ENCODE measurements around the gene TAF3.

Gene TAF3

GRCh38 chr10:7908541-7909210, 90.4 kb downstream of the TAF3 start:
- Mint-ChIP-seq H3K27me3 (no peaks in the 10 kb centered on the region), H3K27ac (no peak overlapping the region), H3K36me3 (no peaks in the 10 kb centered on the region), H3K4me3 (no peak overlapping the region), H3K4me1 (peaks cover 2% of the 10 kb centered on the region), H3K9me3 (no peaks in the 10 kb centered on the region)
- CTCF ChIA-PET, result no interaction called here
- no peak for DNase-seq

- Mint-ChIP-seq H3K4me3 (no peak overlapping the region), H3K4me1 (peaks cover 2% of the 10 kb centered on the region), H3K27ac (no peak overlapping the region), H3K9me3 (no peaks in the 10 kb centered on the region), H3K36me3 (no peaks in the 10 kb centered on the region), H3K27me3 (no peaks in the 10 kb centered on the region)
- CTCF ChIA-PET, result no interaction called here
- no peak for DNase-seq
Observed at GRCh38 chr10:7913126-7913872, 95.0 kb downstream of the TAF3 start.

DNA sequence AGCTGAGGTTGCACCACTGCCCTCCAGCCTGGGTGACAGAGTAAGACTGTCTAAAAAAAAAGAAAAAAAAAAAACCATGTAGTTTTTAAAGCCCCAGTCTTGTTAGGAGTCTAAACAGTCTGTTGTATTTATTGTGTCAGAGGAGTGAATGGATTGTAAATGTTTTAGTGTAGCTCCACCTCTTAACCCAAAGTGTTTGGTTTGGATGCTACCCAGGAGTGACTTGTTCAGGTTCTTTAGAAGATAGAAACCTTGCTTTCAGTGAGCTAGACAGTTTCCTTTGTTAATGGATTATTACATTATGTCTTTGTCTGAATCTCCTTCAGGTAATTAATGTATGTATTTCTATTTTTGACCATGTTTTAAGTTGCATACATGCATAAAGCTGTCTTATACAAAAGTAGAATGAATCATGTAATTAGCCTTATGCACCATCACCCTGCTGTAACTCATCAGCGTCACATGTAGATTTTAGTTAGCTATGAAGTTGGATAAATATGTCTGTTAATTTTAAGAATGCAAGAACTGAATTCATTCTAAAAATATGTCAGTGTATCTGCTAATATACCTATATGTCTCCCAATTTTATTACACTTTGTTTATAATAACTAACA, 97.7 kb downstream of the TAF3 start:
- DNase-seq, result no peak
- H3K27me3 Mint-ChIP-seq, result no peaks in the 10 kb centered on the region
- H3K9me3 Mint-ChIP-seq, result no peaks in the 10 kb centered on the region
- no peak overlapping the region for H3K4me3 Mint-ChIP-seq
- H3K4me1 Mint-ChIP-seq, result no peaks in the 10 kb centered on the region
- no peak overlapping the region for H3K27ac Mint-ChIP-seq
- CTCF ChIA-PET, result no interaction called here
- H3K36me3 Mint-ChIP-seq, result no peaks in the 10 kb centered on the region

DNA sequence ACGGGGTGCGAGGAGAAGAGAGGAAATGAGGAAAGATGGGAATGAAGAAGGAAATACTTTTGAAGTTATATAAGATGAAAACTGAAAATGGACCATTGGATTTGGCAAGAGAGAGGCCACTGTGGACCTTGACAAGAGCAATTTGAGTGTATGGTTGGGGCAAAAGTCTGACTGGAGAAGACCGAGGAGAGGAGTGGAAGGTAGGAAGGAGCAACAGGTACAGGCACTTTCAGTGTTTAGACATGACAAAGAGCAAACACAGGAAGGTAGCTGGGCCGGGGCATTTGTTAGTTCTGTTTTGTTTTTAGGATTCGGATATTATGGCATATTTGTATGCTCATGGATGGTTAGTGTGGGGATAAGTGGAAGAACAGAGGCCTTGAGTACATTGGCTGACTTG, 99.4 kb downstream of the TAF3 start:
- DNase-seq, result no peak
- no peaks in the 10 kb centered on the region for H3K4me1 Mint-ChIP-seq
- no peaks in the 10 kb centered on the region for H3K9me3 Mint-ChIP-seq
- no peak overlapping the region for H3K27ac Mint-ChIP-seq
- H3K4me3 Mint-ChIP-seq, result no peak overlapping the region
- CTCF ChIA-PET, result no interaction called here
- no peaks in the 10 kb centered on the region for H3K27me3 Mint-ChIP-seq
- H3K36me3 Mint-ChIP-seq, result no peaks in the 10 kb centered on the region

GRCh38 chr10:7922707-7923106, 104.4 kb downstream of the TAF3 start:
- Mint-ChIP-seq H3K4me1 (no peaks in the 10 kb centered on the region), H3K27me3 (no peaks in the 10 kb centered on the region), H3K9me3 (no peaks in the 10 kb centered on the region), H3K27ac (no peak overlapping the region), H3K4me3 (no peak overlapping the region), H3K36me3 (no peaks in the 10 kb centered on the region)
- CTCF ChIA-PET, result no interaction called here
- no peak for DNase-seq

GRCh38 chr10:7928536-7928935, 110.2 kb downstream of the TAF3 start:
- Mint-ChIP-seq H3K4me3 (no peak overlapping the region), H3K36me3 (no peaks in the 10 kb centered on the region), H3K27me3 (no peaks in the 10 kb centered on the region), H3K4me1 (peaks cover 2% of the 10 kb centered on the region), H3K27ac (no peak overlapping the region), H3K9me3 (no peaks in the 10 kb centered on the region)
- CTCF ChIA-PET, result no interaction called here
- no peak for DNase-seq

- CTCF ChIA-PET, result no interaction called here
- no peak for DNase-seq
Observed at GRCh38 chr10:7932301-7933036, 114.2 kb downstream of the TAF3 start.

DNA sequence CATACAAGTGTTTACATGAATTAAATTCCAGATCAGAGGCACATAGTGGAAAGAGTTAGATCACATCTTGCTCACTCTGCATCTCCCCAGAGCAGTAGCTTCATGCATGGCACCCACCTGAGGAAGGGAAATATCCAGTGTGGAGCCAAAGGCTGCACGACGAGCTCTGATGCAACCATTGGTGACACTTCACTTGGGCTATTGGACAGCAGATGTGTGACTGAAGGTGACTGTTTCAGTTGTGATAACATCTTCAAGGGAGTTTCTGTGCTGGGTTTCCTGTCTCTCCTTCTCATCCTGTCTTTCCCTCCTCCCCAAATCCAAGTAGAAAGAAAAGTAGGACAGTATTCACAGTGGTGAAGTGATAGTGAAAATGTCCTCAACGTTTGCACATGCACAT, 115.0 kb downstream of the TAF3 start:
- no peaks in the 10 kb centered on the region for H3K27me3 Mint-ChIP-seq
- peaks cover 2% of the 10 kb centered on the region for H3K4me1 Mint-ChIP-seq
- peaks cover 4% of the 10 kb centered on the region for H3K36me3 Mint-ChIP-seq
- DNase-seq, result no peak
- H3K4me3 Mint-ChIP-seq, result no peak overlapping the region
- H3K27ac Mint-ChIP-seq, result no peak overlapping the region
- peaks cover 9% of the 10 kb centered on the region for H3K9me3 Mint-ChIP-seq
- CTCF ChIA-PET, result no interaction called here

More at GRCh38 chr10:7932301-7933036, 114.2 kb downstream of the TAF3 start:
- H3K36me3 Mint-ChIP-seq, result peaks cover 4% of the 10 kb centered on the region
- peaks cover 9% of the 10 kb centered on the region for H3K9me3 Mint-ChIP-seq
- H3K4me1 Mint-ChIP-seq, result peaks cover 2% of the 10 kb centered on the region
- H3K4me3 Mint-ChIP-seq, result no peak overlapping the region
- H3K27me3 Mint-ChIP-seq, result no peaks in the 10 kb centered on the region
- no peak overlapping the region for H3K27ac Mint-ChIP-seq

GRCh38 chr10:7933757-7934156, 115.5 kb downstream of the TAF3 start:
- Mint-ChIP-seq H3K27me3 (no peaks in the 10 kb centered on the region), H3K36me3 (peaks cover 4% of the 10 kb centered on the region), H3K4me3 (no peak overlapping the region), H3K4me1 (peaks cover 6% of the 10 kb centered on the region), H3K27ac (no peak overlapping the region), H3K9me3 (peaks cover 9% of the 10 kb centered on the region)
- DNase-seq, result no peak
- CTCF ChIA-PET, result no interaction called here

- Mint-ChIP-seq H3K9me3 (peaks cover 9% of the 10 kb centered on the region), H3K4me1 (peaks cover 7% of the 10 kb centered on the region), H3K4me3 (no peak overlapping the region), H3K27me3 (no peaks in the 10 kb centered on the region), H3K27ac (no peak overlapping the region), H3K36me3 (peaks cover 4% of the 10 kb centered on the region)
- CTCF ChIA-PET, result no interaction called here
- DNase-seq, result no peak
Observed at GRCh38 chr10:7937315-7937945, 119.1 kb downstream of the TAF3 start.

DNA sequence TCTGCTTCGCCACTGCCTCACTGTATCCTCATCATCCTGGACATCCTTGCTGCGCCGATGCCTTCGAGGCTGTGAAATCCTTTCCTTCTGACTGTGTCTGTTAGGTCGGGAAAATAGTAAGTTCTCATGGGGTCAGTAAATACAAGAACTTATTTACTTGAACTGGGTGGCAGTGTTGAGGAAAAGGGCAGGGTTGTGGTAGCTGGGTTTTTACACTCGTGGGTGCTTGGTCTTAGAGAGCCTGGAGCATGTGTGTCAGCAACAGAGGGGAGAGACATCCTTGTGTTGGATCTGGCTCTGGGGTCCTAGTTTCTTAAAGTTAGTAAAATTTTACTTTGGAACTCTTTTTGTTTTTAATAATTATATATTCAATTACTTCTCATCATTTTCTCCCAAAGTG, 123.3 kb downstream of the TAF3 start:
- no peak for DNase-seq
- CTCF ChIA-PET, result no interaction called here
- Mint-ChIP-seq H3K9me3 (peaks cover 8% of the 10 kb centered on the region), H3K27me3 (no peaks in the 10 kb centered on the region), H3K27ac (no peak overlapping the region), H3K4me3 (no peak overlapping the region), H3K4me1 (peaks cover 18% of the 10 kb centered on the region), H3K36me3 (peaks cover 4% of the 10 kb centered on the region)

DNA sequence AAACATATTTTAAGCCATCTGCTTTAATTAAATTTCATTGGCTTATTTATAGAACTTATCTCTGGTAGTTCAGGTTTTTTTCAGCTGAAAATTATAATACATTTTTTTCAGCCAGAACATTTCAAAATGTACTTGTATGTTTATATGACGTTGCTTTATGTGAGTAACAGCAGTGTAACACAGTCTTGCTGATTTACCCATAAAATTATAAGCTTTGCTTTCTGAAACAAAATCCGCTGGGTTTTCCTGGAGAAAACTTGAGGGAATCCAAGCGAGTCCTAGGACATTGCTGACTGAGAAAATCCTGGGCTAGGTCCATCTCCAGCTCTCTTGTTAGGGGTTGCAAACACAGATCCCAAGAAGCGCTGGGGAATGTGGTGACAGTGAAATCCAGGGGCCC, 124.0 kb downstream of the TAF3 start:
- no peaks in the 10 kb centered on the region for H3K27me3 Mint-ChIP-seq
- peaks cover 1% of the 10 kb centered on the region for H3K9me3 Mint-ChIP-seq
- no peak overlapping the region for H3K4me3 Mint-ChIP-seq
- peaks cover 1% of the 10 kb centered on the region for H3K36me3 Mint-ChIP-seq
- H3K27ac Mint-ChIP-seq, result no peak overlapping the region
- DNase-seq, result no peak
- CTCF ChIA-PET, result no interaction called here
- H3K4me1 Mint-ChIP-seq, result peaks cover 18% of the 10 kb centered on the region

DNA sequence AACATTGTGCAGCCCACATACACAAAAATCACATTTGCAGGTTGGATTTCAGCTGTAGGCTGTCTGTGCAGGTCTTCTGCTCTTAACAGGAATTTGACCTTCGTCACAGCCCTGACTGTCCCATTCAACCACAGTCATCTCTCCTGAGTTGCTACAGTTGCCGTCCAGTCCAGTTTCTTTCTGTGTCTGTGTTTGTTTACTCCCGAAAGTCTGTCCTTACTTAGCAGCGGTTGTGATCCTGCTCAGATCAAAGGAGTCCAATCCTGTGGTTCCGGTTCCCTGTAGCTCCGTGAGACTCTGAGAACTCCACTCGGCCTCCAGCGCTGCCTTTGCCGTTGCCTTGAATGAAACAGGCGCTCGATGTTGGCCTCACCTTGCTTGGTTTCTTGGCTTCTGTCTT, 124.6 kb downstream of the TAF3 start:
- no peak for DNase-seq
- no peaks in the 10 kb centered on the region for H3K27me3 Mint-ChIP-seq
- peaks cover 18% of the 10 kb centered on the region for H3K4me1 Mint-ChIP-seq
- no peak overlapping the region for H3K4me3 Mint-ChIP-seq
- CTCF ChIA-PET, result no interaction called here
- H3K36me3 Mint-ChIP-seq, result peaks cover 3% of the 10 kb centered on the region
- H3K9me3 Mint-ChIP-seq, result no peaks in the 10 kb centered on the region
- no peak overlapping the region for H3K27ac Mint-ChIP-seq

DNA sequence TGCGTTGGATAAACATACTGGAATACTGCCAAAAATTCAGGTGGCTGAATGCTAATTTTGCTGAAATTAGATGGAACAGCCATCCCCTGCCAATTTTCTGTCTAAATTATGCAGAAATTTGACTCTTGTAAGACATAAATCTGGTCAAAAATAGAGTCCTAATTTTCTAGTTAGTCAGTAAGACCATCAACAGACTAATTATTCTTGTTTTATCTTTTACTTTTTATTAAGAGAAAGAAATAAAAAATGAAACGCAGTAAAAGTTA, 125.8 kb downstream of the TAF3 start:
- peaks cover 12% of the 10 kb centered on the region for H3K4me1 Mint-ChIP-seq
- CTCF ChIA-PET, result no interaction called here
- H3K27ac Mint-ChIP-seq, result no peak overlapping the region
- no peak for DNase-seq
- H3K4me3 Mint-ChIP-seq, result no peak overlapping the region
- peaks cover 3% of the 10 kb centered on the region for H3K36me3 Mint-ChIP-seq
- no peaks in the 10 kb centered on the region for H3K9me3 Mint-ChIP-seq
- no peaks in the 10 kb centered on the region for H3K27me3 Mint-ChIP-seq

Data from activated naive CD4-positive, alpha-beta T cell treated with anti-CD3 and anti-CD28 coated beads, Interleukin-2, amount 10 ng/mL, durations not matched to agents 7 days and 5 days (primary cell).